Astrocyte (in vitro differentiated cells and primary cell): ENCODE data around the gene AMIGO1. TPM values are rescaled to one million over a fixed set of nuclear protein-coding genes. Genes with fewer than 3 reads are reported as not detected.

Source experiments
- DNase-seq: peaks from one replicate; pipeline ENCODE4 v3.0.0-alpha.2; 2010; ENCODE audit warnings: low read depth
- FAIRE-seq: peaks from 2 replicates; lab custom pipeline; 2011; peaks lifted over from hg19 to GRCh38; lab: Jason Lieb, UNC
- H2AFZ ChIP-seq: 2 replicates; pipeline ENCODE4 v1.6.0; 2012; ENCODE audit warnings: low read depth, low read length, inconsistent platforms
- H3K27ac ChIP-seq: 2 replicates; pipeline ENCODE4 v1.5.1; 2011; ENCODE audit warnings: low read depth, low read length, inconsistent platforms
- H3K27me3 ChIP-seq: 2 replicates; pipeline ENCODE4 v1.6.0; 2011; ENCODE audit warnings: low read length, inconsistent platforms; ENCODE audit not compliant: insufficient read depth
- H3K36me3 ChIP-seq: 2 replicates; pipeline ENCODE4 v1.5.1; 2011; ENCODE audit warnings: low read length, inconsistent platforms; ENCODE audit not compliant: insufficient read depth
- H3K4me1 ChIP-seq: 2 replicates; pipeline ENCODE4 v1.5.1; 2011; ENCODE audit warnings: low read length, inconsistent platforms; ENCODE audit not compliant: insufficient read depth
- H3K4me2 ChIP-seq: 2 replicates; pipeline ENCODE4 v1.6.0; 2012; ENCODE audit warnings: low read length, inconsistent platforms
- H3K4me3 ChIP-seq: 2 replicates; pipeline ENCODE4 v1.5.1; 2011; ENCODE audit warnings: low read depth, mild to moderate bottlenecking, low read length, inconsistent platforms; ENCODE audit not compliant: insufficient read depth
- H3K79me2 ChIP-seq: 2 replicates; pipeline ENCODE4 v1.6.0; 2012; ENCODE audit warnings: mild to moderate bottlenecking, low read length, inconsistent platforms; ENCODE audit not compliant: insufficient read depth
- H3K9ac ChIP-seq: 2 replicates; pipeline ENCODE4 v1.6.0; 2012; ENCODE audit warnings: mild to moderate bottlenecking, low read length, inconsistent platforms
- H3K9me3 ChIP-seq: 2 replicates; pipeline ENCODE4 v1.5.1; 2012; ENCODE audit warnings: low read depth, mild to moderate bottlenecking, low read length, inconsistent platforms; ENCODE audit not compliant: insufficient read depth
- H4K20me1 ChIP-seq: 2 replicates; pipeline ENCODE4 v1.6.0; 2012; ENCODE audit warnings: low read length, inconsistent platforms; ENCODE audit not compliant: insufficient read depth
- H3K27ac Mint-ChIP-seq: one replicate; pipeline ENCODE4 v1.8.0; 2021; ENCODE audit warnings: mild to moderate bottlenecking, mixed read lengths; ENCODE audit not compliant: unreplicated experiment
- H3K27me3 Mint-ChIP-seq: one replicate; pipeline ENCODE4 v1.8.0; 2021; ENCODE audit warnings: low read depth, mixed read lengths; ENCODE audit not compliant: unreplicated experiment
- H3K36me3 Mint-ChIP-seq: one replicate; pipeline ENCODE4 v1.8.0; 2021; ENCODE audit warnings: low read depth, mixed read lengths; ENCODE audit not compliant: unreplicated experiment
- H3K4me1 Mint-ChIP-seq: one replicate; pipeline ENCODE4 v1.8.0; 2021; ENCODE audit warnings: low read depth, mixed read lengths; ENCODE audit not compliant: unreplicated experiment
- H3K4me3 Mint-ChIP-seq: one replicate; pipeline ENCODE4 v1.8.0; 2021; ENCODE audit warnings: mild to moderate bottlenecking, moderate library complexity, mixed read lengths; ENCODE audit not compliant: unreplicated experiment
- H3K9me3 Mint-ChIP-seq: one replicate; pipeline ENCODE4 v1.8.0; 2021; ENCODE audit warnings: mild to moderate bottlenecking, mixed read lengths; ENCODE audit not compliant: unreplicated experiment
- CTCF ChIP-seq: IDR thresholded peaks from 2 replicates; pipeline ENCODE4 v1.5.1; 2011; ENCODE audit warnings: low read depth, mild to moderate bottlenecking, inconsistent platforms, low read length, moderate library complexity; ENCODE audit not compliant: insufficient read depth
- EZH2 ChIP-seq: IDR thresholded peaks from 2 replicates; pipeline ENCODE4 v1.6.1; 2012; ENCODE audit warnings: mild to moderate bottlenecking, low read length, inconsistent platforms; ENCODE audit not compliant: insufficient read depth
- total RNA-seq: library from RNA; stranded (reverse); gene quantifications from 2 replicates; pipeline ENCODE4 v1.2.1, GENCODE V29; 2021

AMIGO1 gene
- total RNA-seq, 1 donor from 2014 or later = 1.8 TPM

GRCh38 chr1:109502364-109502851 lies 7.1 kb downstream of the AMIGO1 start:
- Mint-ChIP-seq H3K27me3 (no peaks in the 10 kb centered on the region), H3K4me1 (peaks cover 56% of the 10 kb centered on the region), H3K27ac (peak overlapping the region; percentile 9), H3K9me3 (no peaks in the 10 kb centered on the region), H3K36me3 (peaks cover 5% of the 10 kb centered on the region), H3K4me3 (no peak overlapping the region)
- TF ChIP-seq EZH2 (no peak), CTCF (no peak)
- no peak overlapping the region for H2AFZ ChIP-seq
- no peak overlapping the region for H3K4me2 ChIP-seq
- peaks cover 2% of the 10 kb centered on the region for H3K79me2 ChIP-seq
- no peak overlapping the region for H3K4me3 ChIP-seq
- no peak overlapping the region for H3K27ac ChIP-seq
- peaks cover 31% of the 10 kb centered on the region for H4K20me1 ChIP-seq
- no peaks in the 10 kb centered on the region for H3K27me3 ChIP-seq
- H3K9ac ChIP-seq = no peak overlapping the region
- DNase-seq = no peak
- FAIRE-seq = no peak
- H3K36me3 ChIP-seq = no peaks in the 10 kb centered on the region
- H3K9me3 ChIP-seq = no peaks in the 10 kb centered on the region
- H3K4me1 ChIP-seq = peaks cover 10% of the 10 kb centered on the region

GRCh38 chr1:109501644-109502363 lies 7.7 kb downstream of the AMIGO1 start:
- Mint-ChIP-seq H3K9me3 (no peaks in the 10 kb centered on the region), H3K27ac (no peak overlapping the region), H3K36me3 (peaks cover 5% of the 10 kb centered on the region), H3K4me3 (peak overlapping the region; percentile 62), H3K27me3 (no peaks in the 10 kb centered on the region), H3K4me1 (peaks cover 57% of the 10 kb centered on the region)
- Histone ChIP-seq H3K27ac (no peak overlapping the region), H2AFZ (no peak overlapping the region), H3K9ac (no peak overlapping the region), H3K4me1 (peaks cover 10% of the 10 kb centered on the region), H3K9me3 (no peaks in the 10 kb centered on the region), H3K36me3 (no peaks in the 10 kb centered on the region), H3K4me2 (no peak overlapping the region), H3K4me3 (no peak overlapping the region), H3K27me3 (no peaks in the 10 kb centered on the region), H4K20me1 (peaks cover 35% of the 10 kb centered on the region), H3K79me2 (peaks cover 2% of the 10 kb centered on the region)
- DNase-seq (no peak), FAIRE-seq (no peak)
- TF ChIP-seq EZH2 (no peak), CTCF (no peak)

- Histone ChIP-seq H3K36me3 (no peaks in the 10 kb centered on the region), H3K79me2 (peaks cover 2% of the 10 kb centered on the region), H3K4me1 (peaks cover 10% of the 10 kb centered on the region), H2AFZ (no peak overlapping the region), H4K20me1 (peaks cover 35% of the 10 kb centered on the region), H3K27me3 (no peaks in the 10 kb centered on the region), H3K4me3 (no peak overlapping the region), H3K9me3 (no peaks in the 10 kb centered on the region), H3K27ac (no peak overlapping the region), H3K4me2 (no peak overlapping the region), H3K9ac (no peak overlapping the region)
- H3K4me1 Mint-ChIP-seq = peaks cover 56% of the 10 kb centered on the region
- DNase-seq = peak; percentile 87
- peak overlapping the region; percentile 61 for H3K4me3 Mint-ChIP-seq
- no peaks in the 10 kb centered on the region for H3K9me3 Mint-ChIP-seq
- peak overlapping the region; percentile 63 for H3K27ac Mint-ChIP-seq
- FAIRE-seq = no peak
- peaks cover 6% of the 10 kb centered on the region for H3K36me3 Mint-ChIP-seq
- TF ChIP-seq CTCF (no peak), EZH2 (no peak)
- H3K27me3 Mint-ChIP-seq = no peaks in the 10 kb centered on the region
Measured at GRCh38 chr1:109500941-109501381, 8.6 kb downstream of the AMIGO1 start.
